Astrocyte (in vitro differentiated cells and primary cell): ENCODE data around the gene PCDHGA11.
"Not testable (repeated sequence)": the region's sequence is repeated elsewhere in the genome, so short reads cannot be mapped to it uniquely, and the experiment has no call there.

Source experiments
- EZH2 ChIP-seq: IDR thresholded peaks from 2 replicates; pipeline ENCODE4 v1.6.1; 2012; ENCODE audit warnings: mild to moderate bottlenecking, low read length, inconsistent platforms; ENCODE audit not compliant: insufficient read depth
- TF ChIP-seq, protein P1 (sequence below): IDR thresholded peaks from 2 replicates; pipeline ENCODE4 v1.5.1; 2011; ENCODE audit warnings: low read depth, mild to moderate bottlenecking, inconsistent platforms, low read length, moderate library complexity; ENCODE audit not compliant: insufficient read depth

- TF ChIP-seq EZH2 = not testable (repeated sequence)
- TF ChIP-seq, protein P1, sequence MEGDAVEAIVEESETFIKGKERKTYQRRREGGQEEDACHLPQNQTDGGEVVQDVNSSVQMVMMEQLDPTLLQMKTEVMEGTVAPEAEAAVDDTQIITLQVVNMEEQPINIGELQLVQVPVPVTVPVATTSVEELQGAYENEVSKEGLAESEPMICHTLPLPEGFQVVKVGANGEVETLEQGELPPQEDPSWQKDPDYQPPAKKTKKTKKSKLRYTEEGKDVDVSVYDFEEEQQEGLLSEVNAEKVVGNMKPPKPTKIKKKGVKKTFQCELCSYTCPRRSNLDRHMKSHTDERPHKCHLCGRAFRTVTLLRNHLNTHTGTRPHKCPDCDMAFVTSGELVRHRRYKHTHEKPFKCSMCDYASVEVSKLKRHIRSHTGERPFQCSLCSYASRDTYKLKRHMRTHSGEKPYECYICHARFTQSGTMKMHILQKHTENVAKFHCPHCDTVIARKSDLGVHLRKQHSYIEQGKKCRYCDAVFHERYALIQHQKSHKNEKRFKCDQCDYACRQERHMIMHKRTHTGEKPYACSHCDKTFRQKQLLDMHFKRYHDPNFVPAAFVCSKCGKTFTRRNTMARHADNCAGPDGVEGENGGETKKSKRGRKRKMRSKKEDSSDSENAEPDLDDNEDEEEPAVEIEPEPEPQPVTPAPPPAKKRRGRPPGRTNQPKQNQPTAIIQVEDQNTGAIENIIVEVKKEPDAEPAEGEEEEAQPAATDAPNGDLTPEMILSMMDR = not testable (repeated sequence)
These were observed 5.6 kb upstream of the PCDHGA11 start for GRCh38 chr5:141415275-141415618.
